Naive thymus-derived CD8-positive, alpha-beta T cell (primary cell): ENCODE data around the gene CD163L1. TPM values are rescaled to one million over a fixed set of nuclear protein-coding genes. Genes with fewer than 3 reads are reported as not detected.

Experiments used
- polyA plus RNA-seq, 3 donors: library from polyadenylated mRNA; unstranded; fragments of 300-500 nt; fragmentation: Illumina TruSeq; gene quantifications; one replicate each; pipeline ENCODE4 v1.2.3, GENCODE V29; 2021
- total RNA-seq, 8 experiments: library from RNA in 2 of 8; stranded (reverse) in 2 of 8; gene quantifications; one replicate each; pipeline ENCODE4 v1.2.3 and lab custom pipeline; 2021 to 2026

CD163L1 gene
- total and polyA plus RNA-seq, 5 experiments from 2014 or later, result 0.33 to 2.9 TPM; not detected in 3

Other genes with a start within 250 kb of the CD163L1 start
- not detected for gene ACSM4, start 140.1 kb downstream of the CD163L1 start, total RNA-seq
- gene ACSM4, start 140.1 kb downstream of the CD163L1 start, polyA plus RNA-seq, result not detected
- gene CD163, start 59.6 kb upstream of the CD163L1 start, total RNA-seq, result 1 to 10 TPM; 3.9 to 4.2 TPM
- under 1 TPM in 2 of 3 donors, not detected in 1; 0.06 to 0.32 TPM for gene CD163, start 59.6 kb upstream of the CD163L1 start, polyA plus RNA-seq
- not detected for gene APOBEC1, start 221.8 kb upstream of the CD163L1 start, total RNA-seq
- not detected for gene APOBEC1, start 221.8 kb upstream of the CD163L1 start, polyA plus RNA-seq